Stomach (tissue), 9 donors: Measurements from ENCODE around the gene ANKRD44. TPM values are rescaled to one million over a fixed set of nuclear protein-coding genes. Genes with fewer than 3 reads are reported as not detected.

Source experiments
- DNase-seq, 2 donors: peaks; one replicate each; pipeline versions ENCODE4 v3.0.0 to v3.0.0-alpha.2; 2013 to 2019
- H3K27ac ChIP-seq, 5 donors: fragments of 200-600 bp in 4 of 5; sonication (generic) in 4 of 5; one replicate each; pipeline ENCODE4 v1.5.1; 2013 to 2019; ENCODE audit warnings: mild to moderate bottlenecking in 1 of 5, moderate library complexity in 1 of 5
- H3K27me3 ChIP-seq, 3 donors: fragments of 200-600 bp; sonication (generic); one replicate each; pipeline ENCODE4 v1.5.1; 2017 to 2019; ENCODE audit warnings: mixed run types in 1 of 3
- H3K36me3 ChIP-seq, 4 donors: fragments of 200-600 bp; sonication (generic); 1 replicate in 3 of 4; 2 replicates in 1 of 4; pipeline ENCODE4 v1.5.1; 2016 to 2019
- H3K4me1 ChIP-seq, 4 donors: fragments of 200-600 bp; sonication (generic); one replicate each; pipeline ENCODE4 v1.5.1; 2016 to 2019
- H3K4me3 ChIP-seq, 4 donors: fragments of 200-600 bp; sonication (generic) in 3 of 4; one replicate each; pipeline ENCODE4 v1.5.1; 2016 to 2019; ENCODE audit warnings: mild to moderate bottlenecking in 1 of 4
- H3K9me3 ChIP-seq, 4 donors: fragments of 200-600 bp; sonication (generic); one replicate each; pipeline ENCODE4 v1.5.1; 2016 to 2019
- EP300 ChIP-seq: sonication (generic); formaldehyde crosslinking; IDR thresholded peaks from one replicate; pipeline ENCODE4 v1.6.1; 2017; ENCODE audit warnings: antibody characterized with exemption
- POLR2A ChIP-seq, 4 donors: fragments of 450-650 bp; IDR thresholded peaks; one replicate each; pipeline ENCODE4 v1.6.1; 2016; ENCODE audit warnings: antibody characterized with exemption in 4 of 4, control low read depth in 2 of 4, mild to moderate bottlenecking in 1 of 4, moderate library complexity in 1 of 4
- POLR2AphosphoS5 ChIP-seq, 3 donors: sonication (generic); formaldehyde crosslinking; IDR thresholded peaks; one replicate each; pipeline ENCODE4 v1.6.1; 2016; ENCODE audit warnings: antibody characterized with exemption in 3 of 3
- WGBS, 5 donors: extraction: QIAGEN DNeasy Blood & Tissue Kit in 3 of 5; methylation state at CpG; one replicate each; pipeline versions ENCODE4 v1.1.5 to v1.1.7; 2013 to 2018; 5-methylcytosine and 5-hydroxymethylcytosine counted together
- intact Hi-C: fragments of 100-400 bp; cut with DNase I; formaldehyde crosslinking; loops from one replicate; pipeline ENCODE4 v1.15.1; 2023; ENCODE audit warnings: low total_unique reads
- polyA plus RNA-seq, 3 donors: library from polyadenylated mRNA; stranded (reverse); fragments of 200-250 nt; gene quantifications; one replicate each; pipeline ENCODE4 v1.2.3, GENCODE V29; 2013
- total RNA-seq, 5 donors: library from RNA; depleted of rRNA; stranded (reverse); fragments of >200 nt; gene quantifications; one replicate each; pipeline versions ENCODE4 v1.1.0 to v1.2.3, GENCODE V29; 2014 to 2016
- TF ChIP-seq, protein P1 (sequence below), 7 experiments: fragments of 450-650 bp in 4 of 7; fragments of 200-600 bp in 3 of 7; sonication (generic) in 3 of 7; IDR thresholded peaks; one replicate each; pipeline ENCODE4 v1.5.1; 2016 to 2019; ENCODE audit warnings: antibody characterized with exemption in 7 of 7, control low read depth in 2 of 7, mild to moderate bottlenecking in 1 of 7
- donor health status: healthy with polysubstance abuse.
- donor health status: Bipolar disorder and iron deficiency.
- donor health status: healthy.

Gene ANKRD44
- total and polyA plus RNA-seq, 8 donors = 1.2 to 58.4 (median 7.0) TPM

DNA sequence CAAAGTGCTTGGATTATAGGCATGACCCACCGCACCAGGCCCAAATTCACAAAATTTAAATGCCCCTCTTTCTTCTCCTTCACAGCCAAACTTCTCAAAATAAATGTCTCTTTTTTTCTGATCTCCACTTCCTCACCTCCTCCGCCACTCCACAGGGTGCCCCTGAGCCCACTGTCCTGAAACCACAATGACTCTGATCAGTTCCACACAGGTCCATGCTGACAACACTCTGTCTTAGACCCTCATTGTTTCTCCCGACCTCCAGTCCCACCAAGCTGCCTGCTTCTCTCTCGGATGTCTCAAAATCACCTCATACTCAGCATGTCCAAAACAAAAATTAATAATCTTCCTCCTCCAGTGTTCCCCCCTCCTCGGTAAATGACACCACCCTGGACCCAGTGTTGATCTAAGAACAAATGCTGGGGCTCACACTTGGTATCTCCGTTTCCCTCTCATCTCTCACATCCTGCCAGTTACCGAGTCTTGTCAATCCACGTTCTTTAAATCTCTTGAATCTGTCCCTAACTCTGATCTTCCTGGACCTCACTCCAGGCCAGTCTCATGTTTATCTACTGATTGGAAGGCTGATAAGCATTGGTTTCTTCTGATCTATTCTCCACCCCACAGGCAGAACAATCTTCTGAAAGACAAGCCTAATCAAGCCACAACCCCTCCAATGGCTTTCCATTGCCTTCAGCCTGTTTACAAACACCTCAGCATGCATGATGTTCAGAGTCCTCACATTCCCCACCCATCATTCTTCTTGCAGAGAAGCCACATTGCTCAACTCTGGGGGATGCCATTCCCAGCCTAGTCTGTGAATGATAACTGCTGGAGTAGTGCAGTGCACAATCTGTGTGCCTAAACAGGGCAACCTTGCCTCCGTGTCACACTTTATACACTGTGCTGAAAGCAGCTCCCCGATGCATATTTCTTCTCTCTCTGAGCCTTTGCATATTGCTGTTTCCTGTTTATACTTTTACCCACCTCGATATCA is 12.4 kb upstream of the ANKRD44 start:
- Histone ChIP-seq H3K27me3 (no peaks in the 10 kb centered on the region), H3K4me3 (no peak overlapping the region), H3K4me1 (peaks cover 0 to 7% (median 2%) of the 10 kb centered on the region in 4 donors), H3K36me3 (no peaks in the 10 kb centered on the region), H3K9me3 (no peaks in the 10 kb centered on the region), H3K27ac (no peak overlapping the region)
- intact Hi-C loops = no loop called here
- TF ChIP-seq POLR2AphosphoS5 (IDR thresholded peaks at IDR 0.05) = no peak
- TF ChIP-seq POLR2A (IDR thresholded peaks at IDR 0.05) = no peak
- 51 to 61% (median 51%) methylated on average over 11 of the region's 11 CpGs for WGBS, 5 donors
- DNase-seq = no peak

DNA sequence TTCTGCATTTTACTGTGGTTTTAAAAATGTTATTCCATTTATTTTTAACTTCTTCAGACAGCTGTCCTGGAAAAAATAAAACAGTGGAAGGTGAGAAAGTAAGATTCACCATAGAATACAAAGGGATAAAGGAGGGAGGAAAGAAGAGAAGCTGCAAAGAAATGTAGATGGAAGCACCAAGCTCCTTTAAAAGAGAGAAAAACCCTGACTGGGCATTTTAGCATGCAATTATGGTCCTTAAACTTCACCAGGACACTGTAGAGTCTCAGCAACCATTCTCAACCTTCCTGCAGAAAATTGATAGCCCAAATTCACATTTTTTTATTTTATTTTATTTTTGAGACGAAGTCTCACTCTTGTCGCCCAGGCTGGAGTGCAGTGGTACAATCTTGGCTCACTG is 11.6 kb upstream of the ANKRD44 start:
- TF ChIP-seq POLR2A (IDR thresholded peaks at IDR 0.05) = no peak
- TF ChIP-seq, protein P1, sequence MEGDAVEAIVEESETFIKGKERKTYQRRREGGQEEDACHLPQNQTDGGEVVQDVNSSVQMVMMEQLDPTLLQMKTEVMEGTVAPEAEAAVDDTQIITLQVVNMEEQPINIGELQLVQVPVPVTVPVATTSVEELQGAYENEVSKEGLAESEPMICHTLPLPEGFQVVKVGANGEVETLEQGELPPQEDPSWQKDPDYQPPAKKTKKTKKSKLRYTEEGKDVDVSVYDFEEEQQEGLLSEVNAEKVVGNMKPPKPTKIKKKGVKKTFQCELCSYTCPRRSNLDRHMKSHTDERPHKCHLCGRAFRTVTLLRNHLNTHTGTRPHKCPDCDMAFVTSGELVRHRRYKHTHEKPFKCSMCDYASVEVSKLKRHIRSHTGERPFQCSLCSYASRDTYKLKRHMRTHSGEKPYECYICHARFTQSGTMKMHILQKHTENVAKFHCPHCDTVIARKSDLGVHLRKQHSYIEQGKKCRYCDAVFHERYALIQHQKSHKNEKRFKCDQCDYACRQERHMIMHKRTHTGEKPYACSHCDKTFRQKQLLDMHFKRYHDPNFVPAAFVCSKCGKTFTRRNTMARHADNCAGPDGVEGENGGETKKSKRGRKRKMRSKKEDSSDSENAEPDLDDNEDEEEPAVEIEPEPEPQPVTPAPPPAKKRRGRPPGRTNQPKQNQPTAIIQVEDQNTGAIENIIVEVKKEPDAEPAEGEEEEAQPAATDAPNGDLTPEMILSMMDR (IDR thresholded peaks at IDR 0.05) = no peak
- no peak for TF ChIP-seq EP300
- TF ChIP-seq POLR2AphosphoS5 (IDR thresholded peaks at IDR 0.05) = no peak
- Histone ChIP-seq H3K9me3 (no peaks in the 10 kb centered on the region), H3K4me3 (no peak overlapping the region), H3K36me3 (no peaks in the 10 kb centered on the region), H3K27me3 (no peaks in the 10 kb centered on the region), H3K27ac (no peak overlapping the region), H3K4me1 (peaks cover 0 to 7% (median 2%) of the 10 kb centered on the region in 4 donors)
- intact Hi-C loops = no loop called here
- 86 to 98% (median 97%) methylated on average over 2 of the region's 2 CpGs for WGBS, 5 donors
- no peak for DNase-seq

DNA sequence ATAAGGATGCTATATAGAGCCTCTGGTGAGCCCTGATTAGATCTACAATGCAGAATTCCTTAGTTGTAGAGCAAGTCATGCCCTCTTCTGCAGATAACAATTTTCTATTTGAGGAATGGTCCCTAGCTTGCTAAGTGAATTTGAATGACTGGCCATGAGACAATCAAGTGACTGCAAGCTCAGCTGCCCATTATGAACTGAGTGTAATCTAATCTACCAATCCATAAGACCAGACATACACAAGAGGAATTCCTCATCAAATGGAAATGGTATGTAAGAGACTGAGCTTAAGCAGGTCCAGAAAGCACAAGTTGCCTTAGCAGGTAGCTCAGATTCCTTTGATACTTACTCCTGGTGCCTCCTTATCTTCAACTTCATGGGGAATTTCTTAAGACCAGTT is 4.8 kb upstream of the ANKRD44 start:
- H3K36me3 ChIP-seq = no peaks in the 10 kb centered on the region
- H3K27ac ChIP-seq = no peak overlapping the region
- no peak for DNase-seq
- TF ChIP-seq, protein P1 (IDR thresholded peaks at IDR 0.05) = no peak
- TF ChIP-seq POLR2A (IDR thresholded peaks at IDR 0.05) (no peak), EP300 (no peak), POLR2AphosphoS5 (IDR thresholded peaks at IDR 0.05) (no peak)
- peaks cover 9 to 14% (median 11%) of the 10 kb centered on the region in 4 donors for H3K4me1 ChIP-seq
- no peaks in the 10 kb centered on the region for H3K9me3 ChIP-seq
- no peak overlapping the region for H3K4me3 ChIP-seq
- no peaks in the 10 kb centered on the region for H3K27me3 ChIP-seq
- intact Hi-C loops = no loop called here

DNA sequence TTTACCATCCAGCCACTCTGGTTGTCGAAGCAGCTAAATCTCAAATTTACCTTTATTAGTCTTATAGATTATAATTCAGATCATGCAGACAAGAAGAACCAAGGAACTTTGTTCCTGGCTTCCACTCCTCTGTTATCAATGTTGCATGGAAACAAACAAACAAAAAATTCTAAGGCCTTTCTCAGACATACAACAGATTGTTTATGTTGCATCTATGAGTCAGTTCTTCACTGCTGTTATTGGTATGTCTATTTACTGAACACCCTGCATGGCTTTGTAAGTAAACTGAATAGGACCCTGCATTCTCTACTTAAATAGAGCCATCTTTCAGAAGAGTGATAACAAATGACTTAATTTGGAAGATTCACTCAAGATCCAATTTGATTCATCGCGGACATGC is 1.6 kb upstream of the ANKRD44 start:
- Histone ChIP-seq H3K4me1 (peaks cover 9 to 41% (median 29%) of the 10 kb centered on the region in 4 donors), H3K9me3 (no peaks in the 10 kb centered on the region), H3K4me3 (no peak overlapping the region), H3K36me3 (no peaks in the 10 kb centered on the region), H3K27ac (no peak overlapping the region), H3K27me3 (no peaks in the 10 kb centered on the region)
- no peak for TF ChIP-seq EP300
- TF ChIP-seq, protein P1 (IDR thresholded peaks at IDR 0.05) = no peak
- intact Hi-C loops = loop anchor here (5.0 kb wide), 1 partner anchor 120 kb away; no protein-coding TSS in a partner anchor
- 85 to 93% (median 91%) methylated on average over 3 of the region's 3 CpGs for WGBS, 5 donors
- no peak for DNase-seq
